ENCODE results near the gene NEB. TPM values are rescaled to one million over a fixed set of nuclear protein-coding genes. Genes with fewer than 3 reads are reported as not detected.

NEB gene
- polyA plus RNA-seq, 1 of the 3 experiments (the other 2 are of a cell fraction): 0.02 TPM

DNA sequence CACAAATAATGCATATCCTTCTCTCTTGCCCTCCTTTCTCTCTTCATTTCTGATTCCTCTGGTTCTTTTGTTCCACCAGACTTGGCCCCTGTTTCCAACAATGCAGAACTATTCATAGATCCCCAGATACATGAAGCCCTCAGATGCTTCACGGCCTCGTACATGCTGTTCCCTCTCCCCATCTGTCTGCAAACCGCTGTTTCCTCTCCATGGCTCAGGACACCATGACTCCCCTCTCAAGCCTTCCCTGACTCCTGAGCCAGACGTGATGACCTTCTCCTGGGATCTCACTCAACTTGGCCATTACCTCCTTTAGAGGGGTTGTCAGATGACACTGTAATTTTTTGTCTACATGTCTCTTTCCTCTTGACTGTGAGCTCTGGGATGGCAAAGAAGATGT lies 15.5 kb downstream of the NEB start:
- DNase-seq: no peak
- no peaks in the 10 kb centered on the region for H3K9me2 ChIP-seq
- H3K4me2 ChIP-seq: no peak overlapping the region
- no peak overlapping the region for H3K9ac ChIP-seq
- H2AFZ ChIP-seq (ENCODE audit: low read depth): no peak overlapping the region
- no peaks in the 10 kb centered on the region for H3K36me3 ChIP-seq (replicated peaks in 1 of 2; ENCODE audit: control insufficient read depth in 1 of 2, insufficient read depth in 2 of 2, low read length in 1 of 2)
- ChIA-PET CTCF (no interaction called here), POLR2A (no interaction called here)
- no peaks in the 10 kb centered on the region for H3K27me3 ChIP-seq (ENCODE audit: insufficient read depth)
- no peaks in the 10 kb centered on the region for H3F3A ChIP-seq (replicated peaks; ENCODE audit: insufficient read depth)
- no peak overlapping the region for H3K4me3 ChIP-seq (ENCODE audit: low read depth in 2 of 2, low read length in 1 of 2)
- H3K4me1 ChIP-seq (ENCODE audit: control insufficient read depth in 1 of 2, insufficient read depth in 2 of 2, low read depth in 1 of 2, low read length in 1 of 2): no peaks in the 10 kb centered on the region
- H3K79me2 ChIP-seq (ENCODE audit: insufficient read depth): no peaks in the 10 kb centered on the region
- H3K27ac ChIP-seq (ENCODE audit: low read depth in 2 of 2, low read length in 1 of 2): no peak overlapping the region
- H4K20me1 ChIP-seq (ENCODE audit: insufficient read depth): no peaks in the 10 kb centered on the region
- TF ChIP-seq SIN3A (IDR thresholded peaks at IDR 0.05; ENCODE audit: borderline replicate concordance, low read depth, low read length): no peak
- TF ChIP-seq ELF1 (IDR thresholded peaks at IDR 0.05): no peak
- TF ChIP-seq, protein P1, sequence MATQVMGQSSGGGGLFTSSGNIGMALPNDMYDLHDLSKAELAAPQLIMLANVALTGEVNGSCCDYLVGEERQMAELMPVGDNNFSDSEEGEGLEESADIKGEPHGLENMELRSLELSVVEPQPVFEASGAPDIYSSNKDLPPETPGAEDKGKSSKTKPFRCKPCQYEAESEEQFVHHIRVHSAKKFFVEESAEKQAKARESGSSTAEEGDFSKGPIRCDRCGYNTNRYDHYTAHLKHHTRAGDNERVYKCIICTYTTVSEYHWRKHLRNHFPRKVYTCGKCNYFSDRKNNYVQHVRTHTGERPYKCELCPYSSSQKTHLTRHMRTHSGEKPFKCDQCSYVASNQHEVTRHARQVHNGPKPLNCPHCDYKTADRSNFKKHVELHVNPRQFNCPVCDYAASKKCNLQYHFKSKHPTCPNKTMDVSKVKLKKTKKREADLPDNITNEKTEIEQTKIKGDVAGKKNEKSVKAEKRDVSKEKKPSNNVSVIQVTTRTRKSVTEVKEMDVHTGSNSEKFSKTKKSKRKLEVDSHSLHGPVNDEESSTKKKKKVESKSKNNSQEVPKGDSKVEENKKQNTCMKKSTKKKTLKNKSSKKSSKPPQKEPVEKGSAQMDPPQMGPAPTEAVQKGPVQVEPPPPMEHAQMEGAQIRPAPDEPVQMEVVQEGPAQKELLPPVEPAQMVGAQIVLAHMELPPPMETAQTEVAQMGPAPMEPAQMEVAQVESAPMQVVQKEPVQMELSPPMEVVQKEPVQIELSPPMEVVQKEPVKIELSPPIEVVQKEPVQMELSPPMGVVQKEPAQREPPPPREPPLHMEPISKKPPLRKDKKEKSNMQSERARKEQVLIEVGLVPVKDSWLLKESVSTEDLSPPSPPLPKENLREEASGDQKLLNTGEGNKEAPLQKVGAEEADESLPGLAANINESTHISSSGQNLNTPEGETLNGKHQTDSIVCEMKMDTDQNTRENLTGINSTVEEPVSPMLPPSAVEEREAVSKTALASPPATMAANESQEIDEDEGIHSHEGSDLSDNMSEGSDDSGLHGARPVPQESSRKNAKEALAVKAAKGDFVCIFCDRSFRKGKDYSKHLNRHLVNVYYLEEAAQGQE (IDR thresholded peaks at IDR 0.05; ENCODE audit: low read depth, low read length): no peak
- TF ChIP-seq SMC3 (IDR thresholded peaks at IDR 0.05; ENCODE audit: low read depth, low read length): no peak
- TF ChIP-seq, protein P2, sequence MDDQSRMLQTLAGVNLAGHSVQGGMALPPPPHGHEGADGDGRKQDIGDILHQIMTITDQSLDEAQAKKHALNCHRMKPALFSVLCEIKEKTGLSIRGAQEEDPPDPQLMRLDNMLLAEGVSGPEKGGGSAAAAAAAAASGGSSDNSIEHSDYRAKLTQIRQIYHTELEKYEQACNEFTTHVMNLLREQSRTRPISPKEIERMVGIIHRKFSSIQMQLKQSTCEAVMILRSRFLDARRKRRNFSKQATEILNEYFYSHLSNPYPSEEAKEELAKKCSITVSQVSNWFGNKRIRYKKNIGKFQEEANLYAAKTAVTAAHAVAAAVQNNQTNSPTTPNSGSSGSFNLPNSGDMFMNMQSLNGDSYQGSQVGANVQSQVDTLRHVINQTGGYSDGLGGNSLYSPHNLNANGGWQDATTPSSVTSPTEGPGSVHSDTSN (IDR thresholded peaks at IDR 0.05): no peak
- no peak for TF ChIP-seq TEAD4 (IDR thresholded peaks at IDR 0.05; ENCODE audit: borderline replicate concordance, insufficient read depth)
- no peak for TF ChIP-seq RAD21 (IDR thresholded peaks at IDR 0.05; ENCODE audit: low read length)
- TF ChIP-seq TCF12 (IDR thresholded peaks at IDR 0.05): no peak
- TF ChIP-seq FOXM1 (IDR thresholded peaks at IDR 0.05; ENCODE audit: low read depth): no peak
- no peak for TF ChIP-seq NFIC (IDR thresholded peaks at IDR 0.05; ENCODE audit: borderline replicate concordance)
- TF ChIP-seq, protein P3, sequence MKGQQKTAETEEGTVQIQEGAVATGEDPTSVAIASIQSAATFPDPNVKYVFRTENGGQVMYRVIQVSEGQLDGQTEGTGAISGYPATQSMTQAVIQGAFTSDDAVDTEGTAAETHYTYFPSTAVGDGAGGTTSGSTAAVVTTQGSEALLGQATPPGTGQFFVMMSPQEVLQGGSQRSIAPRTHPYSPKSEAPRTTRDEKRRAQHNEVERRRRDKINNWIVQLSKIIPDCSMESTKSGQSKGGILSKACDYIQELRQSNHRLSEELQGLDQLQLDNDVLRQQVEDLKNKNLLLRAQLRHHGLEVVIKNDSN (IDR thresholded peaks at IDR 0.05; ENCODE audit: borderline replicate concordance, low read depth): no peak
- no peak for TF ChIP-seq FOXJ3 (CRISPR knock-in tag; IDR thresholded peaks at IDR 0.05)
- 41% methylated on average over 4 of the region's 4 CpGs for WGBS (ENCODE audit: low lambda C conversion rate)
- H3K9me3 ChIP-seq: no peaks in the 10 kb centered on the region

DNA sequence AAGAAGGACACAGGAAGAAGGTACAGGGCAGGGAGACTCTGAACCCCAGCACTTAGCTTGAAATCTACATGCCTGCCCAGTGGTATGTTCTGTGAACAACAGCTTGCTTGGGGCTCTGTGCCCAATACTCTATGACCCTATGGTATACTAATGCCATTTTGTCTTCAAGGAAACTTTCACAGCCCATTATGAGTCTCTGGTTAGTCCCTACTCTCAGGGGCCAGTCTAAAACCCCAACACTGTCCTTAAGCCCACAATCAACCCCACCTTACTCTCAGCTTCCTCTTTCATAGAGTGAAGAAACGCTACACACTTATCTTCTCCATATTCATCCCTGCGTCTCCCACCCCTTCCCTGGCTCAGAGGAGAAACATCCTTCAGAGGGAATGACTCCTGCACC lies 16.0 kb downstream of the NEB start:
- H3F3A ChIP-seq (replicated peaks; ENCODE audit: insufficient read depth): no peaks in the 10 kb centered on the region
- H3K4me2 ChIP-seq: no peak overlapping the region
- no peak overlapping the region for H3K9ac ChIP-seq
- ChIA-PET POLR2A (no interaction called here), CTCF (no interaction called here)
- 48% methylated on average over 2 of the region's 2 CpGs for WGBS (ENCODE audit: low lambda C conversion rate)
- H4K20me1 ChIP-seq (ENCODE audit: insufficient read depth): no peaks in the 10 kb centered on the region
- no peaks in the 10 kb centered on the region for H3K79me2 ChIP-seq (ENCODE audit: insufficient read depth)
- H3K27me3 ChIP-seq (ENCODE audit: insufficient read depth): no peaks in the 10 kb centered on the region
- no peak overlapping the region for H2AFZ ChIP-seq (ENCODE audit: low read depth)
- no peak overlapping the region for H3K4me3 ChIP-seq (ENCODE audit: low read depth in 2 of 2, low read length in 1 of 2)
- no peaks in the 10 kb centered on the region for H3K4me1 ChIP-seq (ENCODE audit: control insufficient read depth in 1 of 2, insufficient read depth in 2 of 2, low read depth in 1 of 2, low read length in 1 of 2)
- H3K27ac ChIP-seq (ENCODE audit: low read depth in 2 of 2, low read length in 1 of 2): no peak overlapping the region
- no peak for DNase-seq
- no peaks in the 10 kb centered on the region for H3K9me2 ChIP-seq
- no peaks in the 10 kb centered on the region for H3K36me3 ChIP-seq (replicated peaks in 1 of 2; ENCODE audit: control insufficient read depth in 1 of 2, insufficient read depth in 2 of 2, low read length in 1 of 2)
- H3K9me3 ChIP-seq: no peaks in the 10 kb centered on the region
- TF ChIP-seq MEF2A (IDR thresholded peaks at IDR 0.05; ENCODE audit: borderline replicate concordance, low read depth) (no peak), FOSL2 (IDR thresholded peaks at IDR 0.05; ENCODE audit: borderline replicate concordance, low read depth) (no peak), EZH2phosphoT487 (IDR thresholded peaks at IDR 0.05; ENCODE audit: borderline replicate concordance, low read depth) (no peak), RFX5 (IDR thresholded peaks at IDR 0.05; ENCODE audit: low read length) (no peak), GABPA (IDR thresholded peaks at IDR 0.05; ENCODE audit: low read depth) (no peak), YY1 (IDR thresholded peaks at IDR 0.05; ENCODE audit: low read depth) (no peak), NRF1 (IDR thresholded peaks at IDR 0.05; ENCODE audit: low read depth, low read length) (no peak), RCOR1 (IDR thresholded peaks at IDR 0.05; ENCODE audit: low read length) (no peak)
- TF ChIP-seq, protein P3 (IDR thresholded peaks at IDR 0.05; ENCODE audit: borderline replicate concordance, low read depth): no peak
- TF ChIP-seq, protein P4, sequence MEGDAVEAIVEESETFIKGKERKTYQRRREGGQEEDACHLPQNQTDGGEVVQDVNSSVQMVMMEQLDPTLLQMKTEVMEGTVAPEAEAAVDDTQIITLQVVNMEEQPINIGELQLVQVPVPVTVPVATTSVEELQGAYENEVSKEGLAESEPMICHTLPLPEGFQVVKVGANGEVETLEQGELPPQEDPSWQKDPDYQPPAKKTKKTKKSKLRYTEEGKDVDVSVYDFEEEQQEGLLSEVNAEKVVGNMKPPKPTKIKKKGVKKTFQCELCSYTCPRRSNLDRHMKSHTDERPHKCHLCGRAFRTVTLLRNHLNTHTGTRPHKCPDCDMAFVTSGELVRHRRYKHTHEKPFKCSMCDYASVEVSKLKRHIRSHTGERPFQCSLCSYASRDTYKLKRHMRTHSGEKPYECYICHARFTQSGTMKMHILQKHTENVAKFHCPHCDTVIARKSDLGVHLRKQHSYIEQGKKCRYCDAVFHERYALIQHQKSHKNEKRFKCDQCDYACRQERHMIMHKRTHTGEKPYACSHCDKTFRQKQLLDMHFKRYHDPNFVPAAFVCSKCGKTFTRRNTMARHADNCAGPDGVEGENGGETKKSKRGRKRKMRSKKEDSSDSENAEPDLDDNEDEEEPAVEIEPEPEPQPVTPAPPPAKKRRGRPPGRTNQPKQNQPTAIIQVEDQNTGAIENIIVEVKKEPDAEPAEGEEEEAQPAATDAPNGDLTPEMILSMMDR (IDR thresholded peaks at IDR 0.05): no peak

Data from SK-N-SH (cell line).